Activated CD8-positive, alpha-beta memory T cell treated with anti-CD3 and anti-CD28 coated beads for 4 hours (primary cell): ENCODE results near the gene TTC23L.
A peak's percentile ranks its signal among the peaks of the same experiment; 100 is the strongest.
"Not testable (repeated sequence)": the region's sequence is repeated elsewhere in the genome, so short reads cannot be mapped to it uniquely, and the experiment has no call there.

Source experiments
- DNase-seq, 2 donors: peaks; one replicate each; pipeline ENCODE4 v3.0.0-alpha.2; 2020; ENCODE audit warnings: low read depth in 2 of 2

Gene TTC23L

GRCh38 chr5:34923256-34923655 is 84.3 kb downstream of the TTC23L start:
- DNase-seq, result not testable (repeated sequence)

DNA sequence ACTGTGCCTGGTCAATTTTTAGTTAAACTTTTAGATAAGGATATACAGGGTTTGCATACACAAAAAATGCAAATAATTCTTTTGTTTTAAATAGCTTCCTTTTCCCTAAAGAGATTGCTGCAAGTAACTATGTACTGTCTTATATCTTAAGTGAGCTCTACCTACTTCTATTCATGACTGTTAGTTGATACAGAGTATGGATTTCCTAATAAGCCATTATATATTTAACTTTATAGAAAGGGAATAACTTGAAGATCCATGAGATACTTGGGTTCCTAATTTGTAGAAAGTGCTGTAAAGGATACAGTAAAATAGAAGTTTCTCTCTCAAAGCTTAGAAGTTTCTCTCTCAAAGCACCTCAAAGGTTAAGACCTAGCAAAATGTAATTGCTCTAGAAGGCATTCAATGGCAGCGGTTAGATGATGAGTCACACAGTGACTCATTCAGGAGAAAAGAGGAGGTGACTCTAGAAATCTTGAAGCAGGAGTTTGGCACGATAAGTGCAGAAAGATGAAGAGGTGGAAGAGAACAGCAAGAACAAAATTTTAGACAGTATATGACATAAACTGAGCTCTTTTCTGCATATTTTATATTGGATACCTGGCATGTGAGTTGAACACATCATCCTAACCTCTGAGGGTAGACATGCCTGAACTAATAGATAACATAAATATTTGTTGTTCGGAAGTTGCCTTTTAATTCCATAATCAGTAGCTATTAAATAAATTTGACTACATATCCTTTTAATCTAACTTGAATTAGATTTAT is 84.9 kb downstream of the TTC23L start:
- peak in 1 of 2 donors; percentile 11 for DNase-seq

GRCh38 chr5:34924462-34924765 is 85.5 kb downstream of the TTC23L start:
- DNase-seq, result no peak

DNA sequence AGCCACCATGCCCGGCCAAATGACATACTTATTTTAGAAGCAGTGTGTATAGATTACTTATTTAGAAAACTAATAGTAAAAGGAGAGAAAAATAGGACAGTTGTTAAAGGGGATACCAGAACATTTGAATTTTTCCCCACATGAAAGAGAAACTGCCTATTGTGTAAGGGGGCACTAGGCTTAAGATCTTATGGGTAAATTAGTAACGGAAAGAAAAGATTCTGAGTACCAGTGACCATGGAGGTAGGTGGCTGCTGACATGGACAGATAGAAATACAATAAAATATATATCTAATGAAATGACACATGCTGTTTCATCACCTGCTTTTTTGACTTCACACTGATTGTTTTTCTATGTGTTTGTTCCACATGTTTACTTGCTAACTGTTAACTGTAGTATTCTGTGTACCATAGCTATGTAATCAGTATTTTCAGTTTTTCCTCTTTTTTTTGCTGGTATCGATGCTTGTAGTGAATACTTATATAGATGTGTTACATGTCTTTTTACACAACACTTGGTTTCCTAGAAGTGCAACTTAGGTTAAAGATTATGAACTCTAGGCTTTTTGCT is 87.4 kb downstream of the TTC23L start:
- DNase-seq, result no peak

- DNase-seq, result no peak
Measured at GRCh38 chr5:34927785-34928184, 88.8 kb downstream of the TTC23L start.

GRCh38 chr5:34928267-34928666 is 89.3 kb downstream of the TTC23L start:
- no peak for DNase-seq

- DNase-seq, result peak; percentile 93 to 97
Measured at GRCh38 chr5:34929134-34929719, 90.3 kb downstream of the TTC23L start, which contains the start of gene DNAJC21. TSS of gene DNAJC21 (plus strand) at chr5:34929559. CDS start at chr5:34929820, 261 bp downstream.

- DNase-seq, result peak; percentile 58 to 61
Measured at GRCh38 chr5:34929720-34930461, 90.9 kb downstream of the TTC23L start.

GRCh38 chr5:34930462-34930844 is 91.5 kb downstream of the TTC23L start:
- no peak for DNase-seq

- DNase-seq, result no peak
Measured at GRCh38 chr5:34930870-34931269, 91.9 kb downstream of the TTC23L start.

DNA sequence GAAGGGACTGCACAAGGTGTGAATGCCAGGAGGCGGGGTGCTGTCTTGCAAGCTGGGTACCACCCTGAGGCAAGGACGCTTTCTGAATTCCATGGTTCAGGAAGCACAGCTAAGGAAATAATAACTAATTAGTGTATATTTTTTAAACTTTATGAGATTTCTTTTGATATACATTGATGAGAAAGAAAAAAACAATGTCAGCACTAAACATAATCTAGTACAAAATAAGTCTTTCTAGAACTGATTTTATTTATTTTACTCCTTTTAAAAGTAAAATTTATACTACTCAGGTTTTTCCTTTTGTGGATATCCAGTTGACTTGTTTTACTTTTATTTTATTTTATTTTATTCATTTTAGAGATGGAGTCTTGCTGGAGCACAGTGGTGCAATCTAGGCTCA is 94.0 kb downstream of the TTC23L start:
- DNase-seq, result no peak

- DNase-seq, result no peak
Measured at GRCh38 chr5:34941936-34942335, 103.0 kb downstream of the TTC23L start.

GRCh38 chr5:34944044-34944443 is 105.1 kb downstream of the TTC23L start:
- DNase-seq, result no peak

DNA sequence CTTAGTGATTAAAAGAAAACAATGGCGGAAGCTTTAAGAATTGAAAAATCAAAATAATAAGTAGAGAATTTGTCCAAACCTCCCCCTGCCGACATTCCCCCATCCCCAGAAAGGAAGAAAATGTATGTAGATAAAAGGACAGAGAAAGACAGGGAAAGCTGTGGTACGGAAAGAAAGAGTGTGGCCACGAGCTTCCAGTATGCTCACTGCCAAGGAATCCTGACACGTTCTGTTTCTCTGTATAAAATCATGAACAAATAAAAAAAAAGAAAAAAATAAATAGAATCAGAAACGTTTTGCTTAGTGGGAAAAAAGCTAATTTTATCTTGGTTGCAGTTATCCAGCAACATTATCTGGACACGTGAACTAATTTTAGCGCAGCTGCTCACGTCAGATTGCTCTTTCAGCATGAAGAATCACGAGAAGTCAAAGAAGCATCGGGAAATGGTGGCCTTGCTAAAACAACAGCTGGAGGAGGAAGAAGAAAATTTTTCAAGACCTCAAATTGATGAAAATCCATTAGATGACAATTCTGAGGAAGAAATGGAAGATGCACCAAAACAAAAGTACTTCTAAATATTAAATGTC is 105.6 kb downstream of the TTC23L start:
- no peak for DNase-seq
